Heart left ventricle (tissue), 16 donors: ENCODE results near the gene PIGO. TPM values are rescaled to one million over a fixed set of nuclear protein-coding genes. Genes with fewer than 3 reads are reported as not detected.
A peak's percentile ranks its signal among the peaks of the same experiment; 100 is the strongest.

ENCODE experiments used
- ATAC-seq, 4 donors: fragments of 200-7000 bp; cut with Tn5 transposase; one replicate each; pipeline ENCODE4 v1.9.1; 2020 to 2022; ENCODE audit warnings: moderate library complexity in 4 of 4, mild to moderate bottlenecking in 3 of 4, moderate number of reproducible peaks in 1 of 4
- DNase-seq, 5 donors: peaks; one replicate each; pipeline ENCODE4 v3.0.0-alpha.2; 2020
- H3K27ac ChIP-seq, 12 donors: fragments of 200-600 bp; sonication (generic) in 4 of 12; one replicate each; pipeline versions ENCODE4 v1.5.0 to v1.8.0; 2016 to 2022; ENCODE audit warnings: mild to moderate bottlenecking in 2 of 12
- H3K27me3 ChIP-seq, 9 donors: fragments of 200-600 bp; sonication (generic) in 2 of 9; one replicate each; pipeline versions ENCODE4 v1.5.1 to v1.8.0; 2016 to 2022; ENCODE audit warnings: mild to moderate bottlenecking in 3 of 9
- H3K36me3 ChIP-seq, 9 donors: fragments of 200-600 bp; sonication (generic) in 2 of 9; one replicate each; pipeline versions ENCODE4 v1.5.0 to v1.8.0; 2018 to 2022; ENCODE audit warnings: mild to moderate bottlenecking in 2 of 9
- H3K4me1 ChIP-seq, 12 donors: fragments of 200-600 bp; sonication (generic) in 4 of 12; one replicate each; pipeline versions ENCODE4 v1.5.0 to v1.8.0; 2016 to 2022; ENCODE audit warnings: mild to moderate bottlenecking in 3 of 12
- H3K4me3 ChIP-seq, 12 donors: fragments of 200-600 bp; sonication (generic) in 4 of 12; one replicate each; pipeline versions ENCODE4 v1.5.0 to v1.8.0; 2017 to 2022; ENCODE audit warnings: mild to moderate bottlenecking in 9 of 12, moderate library complexity in 4 of 12
- H3K9me3 ChIP-seq, 12 donors: fragments of 200-600 bp; sonication (generic) in 4 of 12; one replicate each; pipeline versions ENCODE4 v1.5.0 to v1.8.0; 2016 to 2022; ENCODE audit warnings: mild to moderate bottlenecking in 1 of 12
- POLR2A ChIP-seq, 2 donors: fragments of 450-650 bp; IDR thresholded peaks; one replicate each; pipeline ENCODE4 v1.6.1; 2017; ENCODE audit warnings: antibody characterized with exemption in 2 of 2, mild to moderate bottlenecking in 2 of 2, moderate library complexity in 2 of 2
- WGBS, 4 donors: extraction: QIAGEN DNeasy Blood & Tissue Kit in 2 of 4; methylation state at CpG; one replicate each; pipeline versions ENCODE4 v1.1.5 to v1.1.7; 2013 to 2018; 5-methylcytosine and 5-hydroxymethylcytosine counted together
- intact Hi-C, 10 donors: fragments of 100-400 bp; cut with DNase I; formaldehyde crosslinking; loops; one replicate each; pipeline versions ENCODE4 v1.11.1 to v1.14.2; 2022
- polyA plus RNA-seq, 2 donors: library from polyadenylated mRNA; stranded (reverse); fragments of 200-250 nt; gene quantifications; one replicate each; pipeline ENCODE4 v1.2.3, GENCODE V29; 2013
- total RNA-seq, 9 donors: library from RNA; depleted of rRNA in 2 of 9; stranded (reverse); fragments of >200 nt in 2 of 9; fragmentation: NEBNext Ultra II Directional in 3 of 9; extraction: Animal tissue kit (Norgen Biotek cat#: 25700) in 3 of 9; gene quantifications; one replicate each; pipeline versions ENCODE4 v1.1.0 to v1.2.4, GENCODE V29; 2016 to 2023
- TF ChIP-seq, protein P1 (sequence below), 12 donors: fragments of 200-600 bp; sonication (generic) in 4 of 12; IDR thresholded peaks; one replicate each; pipeline versions ENCODE4 v1.5.0 to v1.8.0; 2018 to 2022; ENCODE audit warnings: antibody characterized with exemption in 12 of 12, mild to moderate bottlenecking in 5 of 12
- donor health status: ischemic (EF 13 %, LVEDD 7.1; RV severe dilation, severe dysfunction).
- donor health status: healthy with polysubstance abuse.
- donor health status: DM: no; HTN: yes; CAD: no.
- donor health status: DM: no; HTN: no; CAD: no.
- donor health status: ischemic (EF 25% LVEDD 6.9; RV normal size, moderate dysfunction).
- donor health status: ischemic (EF 25% LVEDD 5.7; RV mildly dilated, moderate dysfunction).
- donor health status: healthy.
- donor health status: DM: yes; HTN: yes; CAD: no.
- donor health status: ischemic (EF 35%, LVEDD 5.7; RV mildly dilated, moderate dysfunction).
- donor health status: nonischemic (EF 11% LVEDD 7.7; RV severe dilation, severe dysfunction).
- donor health status: DM: yes; HTN: yes; CAD: no.
- donor health status: PGD.
- donor health status: ischemic (EF 29% LVEDD 5.4; RV normal size, mild dysfunction).
- donor health status: nonischemic (EF 23%, LVEDD 6.1; RV moderate dilation, normal function).

Gene PIGO
- total and polyA plus RNA-seq, 11 donors = 7.0 to 13.1 (median 9.1) TPM

DNA sequence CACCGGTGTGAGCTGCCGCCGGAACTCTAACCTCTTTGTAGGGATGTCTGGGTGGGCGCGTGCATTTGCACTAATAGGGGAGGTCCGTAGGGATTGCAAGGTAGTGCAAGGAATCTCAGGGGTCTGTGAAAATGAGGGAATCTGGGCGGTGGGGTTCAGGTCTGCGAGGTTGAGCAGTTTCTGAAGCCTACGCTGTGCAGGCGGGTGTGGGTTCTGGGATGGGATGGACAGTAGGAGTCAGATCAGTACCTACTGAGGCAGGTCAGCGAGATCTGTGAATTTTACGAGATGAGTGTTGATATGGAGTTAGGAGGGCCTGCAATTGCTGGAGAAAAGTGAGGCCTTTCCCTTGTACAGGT lies 20.1 kb upstream of the PIGO start:
- TF ChIP-seq, protein P1, sequence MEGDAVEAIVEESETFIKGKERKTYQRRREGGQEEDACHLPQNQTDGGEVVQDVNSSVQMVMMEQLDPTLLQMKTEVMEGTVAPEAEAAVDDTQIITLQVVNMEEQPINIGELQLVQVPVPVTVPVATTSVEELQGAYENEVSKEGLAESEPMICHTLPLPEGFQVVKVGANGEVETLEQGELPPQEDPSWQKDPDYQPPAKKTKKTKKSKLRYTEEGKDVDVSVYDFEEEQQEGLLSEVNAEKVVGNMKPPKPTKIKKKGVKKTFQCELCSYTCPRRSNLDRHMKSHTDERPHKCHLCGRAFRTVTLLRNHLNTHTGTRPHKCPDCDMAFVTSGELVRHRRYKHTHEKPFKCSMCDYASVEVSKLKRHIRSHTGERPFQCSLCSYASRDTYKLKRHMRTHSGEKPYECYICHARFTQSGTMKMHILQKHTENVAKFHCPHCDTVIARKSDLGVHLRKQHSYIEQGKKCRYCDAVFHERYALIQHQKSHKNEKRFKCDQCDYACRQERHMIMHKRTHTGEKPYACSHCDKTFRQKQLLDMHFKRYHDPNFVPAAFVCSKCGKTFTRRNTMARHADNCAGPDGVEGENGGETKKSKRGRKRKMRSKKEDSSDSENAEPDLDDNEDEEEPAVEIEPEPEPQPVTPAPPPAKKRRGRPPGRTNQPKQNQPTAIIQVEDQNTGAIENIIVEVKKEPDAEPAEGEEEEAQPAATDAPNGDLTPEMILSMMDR (IDR thresholded peaks at IDR 0.05) = no peak
- no peak for TF ChIP-seq POLR2A (IDR thresholded peaks at IDR 0.05)
- DNase-seq (peak in 1 of 5 donors; percentile 54), ATAC-seq (peak; percentile 0 to 12 (median 1))
- Histone ChIP-seq H3K9me3 (no peaks in the 10 kb centered on the region), H3K27ac (peak overlapping the region in 11 of 12 donors; percentile 70 to 98 (median 91)), H3K4me1 (peaks cover 3 to 51% (median 38%) of the 10 kb centered on the region in 12 donors), H3K27me3 (no peaks in the 10 kb centered on the region), H3K36me3 (no peaks in the 10 kb centered on the region), H3K4me3 (peak overlapping the region; percentile 15 to 81 (median 64))
- 1 to 3% (median 1%) methylated on average over 12 of the region's 12 CpGs for WGBS, 4 donors
- intact Hi-C loops = loop anchor here (1.0 to 10.0 kb wide), 15 partner anchors 46 to 486 kb away; partner anchors contain the start of gene UNC13B (in 6 of the 10)

DNA sequence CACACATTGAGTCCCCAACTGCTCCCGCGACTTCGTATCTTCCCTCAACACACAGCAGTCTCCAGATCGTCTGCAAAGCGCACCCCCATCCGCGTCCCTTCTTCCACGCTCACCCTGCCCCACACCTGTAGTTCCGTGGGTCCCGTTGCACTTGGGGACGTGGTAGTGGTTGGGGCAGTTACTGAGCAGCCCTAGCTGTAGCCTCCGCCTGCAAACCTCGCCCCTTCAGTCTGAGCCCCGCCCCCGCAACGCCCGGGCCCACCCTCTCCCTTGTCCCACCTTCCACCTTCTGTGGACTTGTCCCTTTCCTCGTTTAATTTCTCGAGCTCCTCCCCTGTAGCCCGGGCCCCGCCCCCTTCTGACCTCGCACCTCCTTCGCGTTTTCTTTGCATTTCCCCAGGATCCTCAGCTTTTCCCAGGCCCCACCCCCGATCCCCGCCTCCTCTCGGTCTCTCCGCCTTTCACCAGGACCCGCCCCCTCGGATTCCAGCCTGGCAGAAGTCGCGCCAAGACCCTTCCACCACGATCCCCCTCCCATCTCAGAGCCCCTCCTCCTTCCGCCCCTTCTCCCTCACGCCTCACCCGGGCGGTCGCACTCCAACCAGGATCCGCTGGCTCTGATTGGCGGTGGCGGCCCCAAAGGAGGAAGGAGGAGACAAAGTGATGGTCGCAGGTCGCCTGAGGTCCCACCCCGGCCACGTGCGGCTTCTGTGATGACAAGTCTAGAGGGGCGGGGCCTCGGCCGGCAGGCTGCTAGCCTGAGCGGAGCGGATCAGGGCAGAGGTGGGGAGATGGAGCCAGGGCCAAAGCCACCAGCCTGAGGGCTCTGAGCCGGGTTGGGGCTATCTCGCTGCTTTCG lies 19.5 kb upstream of the PIGO start, which contains the start of gene ATOSB:
Gene ATOSB (minus strand): TSS at position 183 of the 859 bp plus-strand sequence. CDS start 7,588 bp downstream, outside the sequence.
- 0 to 1% (median 1%) methylated on average over 45 to 54 of the region's 54 CpGs for WGBS, 4 donors
- TF ChIP-seq, protein P1 (IDR thresholded peaks at IDR 0.05) = no peak
- TF ChIP-seq POLR2A (IDR thresholded peaks at IDR 0.05) = peak in 1 of 2 donors; percentile 67

DNA sequence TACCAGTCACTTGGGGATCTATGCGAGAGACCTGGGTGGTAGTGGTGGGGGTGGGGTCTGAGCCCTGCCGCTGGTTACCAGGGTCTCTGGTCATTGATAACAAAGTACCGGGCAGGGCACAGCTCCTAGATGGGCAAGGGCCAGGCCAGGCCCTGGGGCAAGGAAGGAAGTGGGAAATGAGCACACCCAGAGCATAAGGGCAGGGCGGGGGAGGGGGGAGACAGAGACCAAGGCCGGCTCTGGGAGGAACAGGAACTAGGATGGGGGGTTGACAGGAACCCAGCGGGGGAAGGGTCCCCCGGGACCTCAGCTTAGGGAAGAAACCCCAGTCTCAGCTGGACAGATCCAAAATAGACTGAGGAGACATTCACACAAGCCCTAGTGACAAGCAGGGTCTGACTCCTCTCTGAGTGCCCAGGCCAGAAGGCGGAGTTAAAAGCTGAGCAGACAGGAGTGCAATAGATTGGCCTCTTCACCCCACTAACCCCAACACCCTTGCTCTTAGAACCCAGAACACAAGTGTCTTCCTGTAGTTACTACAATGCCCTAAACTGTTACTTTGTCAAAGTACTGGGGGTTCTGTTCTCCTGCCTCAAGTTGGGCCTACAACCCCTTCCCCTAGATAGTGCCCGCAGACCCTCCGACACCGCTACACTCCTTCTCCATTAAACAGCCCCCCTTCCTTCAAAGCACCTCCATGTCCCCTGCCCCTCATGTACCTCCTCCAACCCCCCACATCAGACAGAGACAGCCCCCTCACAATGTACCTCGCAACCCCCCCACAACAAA lies 18.6 kb upstream of the PIGO start:
- Histone ChIP-seq H3K4me1 (peaks cover 3 to 62% (median 48%) of the 10 kb centered on the region in 12 donors), H3K27me3 (no peaks in the 10 kb centered on the region), H3K9me3 (no peaks in the 10 kb centered on the region), H3K27ac (peak overlapping the region; percentile 70 to 98 (median 90)), H3K36me3 (no peaks in the 10 kb centered on the region), H3K4me3 (peak overlapping the region; percentile 8 to 81 (median 64))
- peak; percentile 80 to 83 (median 82) for DNase-seq
- peak in 3 of 4 donors; percentile 3 to 20 (median 4) for ATAC-seq
- TF ChIP-seq POLR2A (IDR thresholded peaks at IDR 0.05) = no peak
- TF ChIP-seq, protein P1 (IDR thresholded peaks at IDR 0.05) = no peak
- WGBS, 4 donors = 16 to 20% (median 17%) methylated on average over 10 to 12 of the region's 12 CpGs
- intact Hi-C loops = loop anchor here in 8 of 10 donors (5.0 to 10.0 kb wide), 11 partner anchors 47 to 622 kb away; partner anchors contain the start of gene UNC13B (in 5 of the 8)

More for the DNA sequence above, 19.5 kb upstream of the PIGO start, which contains the start of gene ATOSB:
- Histone ChIP-seq H3K9me3 (no peaks in the 10 kb centered on the region), H3K27me3 (no peaks in the 10 kb centered on the region), H3K36me3 (no peaks in the 10 kb centered on the region), H3K4me3 (peak within 1 kb of the TSS; percentile 15 to 81 (median 64)), H3K4me1 (peaks cover 3 to 54% (median 40%) of the 10 kb centered on the region in 12 donors), H3K27ac (peak within 1 kb of the TSS; percentile 70 to 98 (median 90))
- intact Hi-C loops = loop anchor here (1.0 to 10.0 kb wide), 15 partner anchors 46 to 486 kb away; partner anchors contain the start of gene UNC13B (in 6 of the 10)
- DNase-seq (peak; percentile 96 to 98 (median 97)), ATAC-seq (peak; percentile 66 to 74 (median 72))
